Measurements from ENCODE around the gene GCSAML. TPM values are rescaled to one million over a fixed set of nuclear protein-coding genes. Genes with fewer than 3 reads are reported as not detected.

GCSAML gene
- total and polyA plus RNA-seq, 2 donors (not counting 1 experiment from before 2014, with no cell fraction given), result not detected

DNA sequence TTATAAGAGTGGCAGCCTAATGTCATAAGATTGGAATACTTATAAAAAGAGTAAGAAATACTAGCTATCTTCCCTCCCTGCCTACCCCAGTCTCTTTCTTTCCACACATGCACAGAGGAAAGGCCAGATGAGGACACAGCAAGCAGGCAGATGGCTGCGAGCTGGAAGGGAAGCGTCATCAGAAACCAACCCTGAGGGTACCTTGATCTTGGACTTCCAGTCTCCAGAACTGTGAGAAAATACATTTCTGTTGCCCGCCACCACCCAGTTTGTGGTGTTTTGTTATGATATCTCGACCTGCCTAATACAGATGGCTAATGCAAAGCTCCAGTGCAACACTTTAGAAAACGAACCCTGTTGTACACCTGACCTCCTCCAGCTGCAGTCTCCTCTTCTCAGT is 10.4 kb upstream of the GCSAML start:
- no peak overlapping the region for H3K4me3 ChIP-seq (replicated peaks in 1 of 4; ENCODE audit: control extremely low read depth in 1 of 4, insufficient read depth in 1 of 4, low read depth in 3 of 4, low read length in 4 of 4)

DNA sequence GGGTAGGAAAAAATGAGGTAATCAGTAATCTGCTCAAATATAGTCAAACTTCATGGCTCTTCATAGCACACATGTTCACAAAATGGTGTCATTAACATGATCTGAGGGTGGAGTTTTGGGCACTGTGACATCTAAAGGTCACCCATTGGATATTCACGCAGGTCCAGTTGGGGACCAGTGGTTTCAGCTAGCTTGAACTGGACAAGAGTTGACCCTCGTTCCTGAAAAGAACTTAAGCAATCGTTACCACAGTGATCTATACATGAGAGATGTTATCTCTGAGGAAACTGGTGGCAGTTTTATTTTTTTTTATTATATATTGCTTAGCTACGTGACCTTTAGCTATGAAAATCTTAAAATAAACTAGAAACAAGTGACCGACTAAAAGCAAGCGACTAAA is 9.7 kb upstream of the GCSAML start:
- H3K4me2 ChIP-seq (ENCODE audit: extremely low read depth, insufficient read depth, low read length), result no peak overlapping the region
- no peaks in the 10 kb centered on the region for H3K4me1 ChIP-seq (ENCODE audit: control insufficient read depth, extremely low read depth, insufficient read depth, low read length)
- no peak overlapping the region for H3K27ac ChIP-seq (ENCODE audit: insufficient read depth, low read length)
- no peaks in the 10 kb centered on the region for H3K9me3 ChIP-seq (ENCODE audit: control insufficient read depth, insufficient read depth, low read depth, low read length)
- H4K20me1 ChIP-seq (ENCODE audit: control insufficient read depth, extremely low read depth, insufficient read depth, low read length), result no peaks in the 10 kb centered on the region
- H3K4me3 ChIP-seq (replicated peaks in 1 of 4; ENCODE audit: control extremely low read depth in 1 of 4, insufficient read depth in 1 of 4, low read depth in 3 of 4, low read length in 4 of 4), result no peak overlapping the region
- H3K36me3 ChIP-seq (ENCODE audit: control insufficient read depth, insufficient read depth, low read length), result no peaks in the 10 kb centered on the region
- TF ChIP-seq, protein P1, sequence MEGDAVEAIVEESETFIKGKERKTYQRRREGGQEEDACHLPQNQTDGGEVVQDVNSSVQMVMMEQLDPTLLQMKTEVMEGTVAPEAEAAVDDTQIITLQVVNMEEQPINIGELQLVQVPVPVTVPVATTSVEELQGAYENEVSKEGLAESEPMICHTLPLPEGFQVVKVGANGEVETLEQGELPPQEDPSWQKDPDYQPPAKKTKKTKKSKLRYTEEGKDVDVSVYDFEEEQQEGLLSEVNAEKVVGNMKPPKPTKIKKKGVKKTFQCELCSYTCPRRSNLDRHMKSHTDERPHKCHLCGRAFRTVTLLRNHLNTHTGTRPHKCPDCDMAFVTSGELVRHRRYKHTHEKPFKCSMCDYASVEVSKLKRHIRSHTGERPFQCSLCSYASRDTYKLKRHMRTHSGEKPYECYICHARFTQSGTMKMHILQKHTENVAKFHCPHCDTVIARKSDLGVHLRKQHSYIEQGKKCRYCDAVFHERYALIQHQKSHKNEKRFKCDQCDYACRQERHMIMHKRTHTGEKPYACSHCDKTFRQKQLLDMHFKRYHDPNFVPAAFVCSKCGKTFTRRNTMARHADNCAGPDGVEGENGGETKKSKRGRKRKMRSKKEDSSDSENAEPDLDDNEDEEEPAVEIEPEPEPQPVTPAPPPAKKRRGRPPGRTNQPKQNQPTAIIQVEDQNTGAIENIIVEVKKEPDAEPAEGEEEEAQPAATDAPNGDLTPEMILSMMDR (conservative IDR thresholded peaks at IDR 0.05 in 1 of 2, IDR thresholded peaks at IDR 0.05 in 1 of 2; ENCODE audit: low read depth in 1 of 2, low read length in 2 of 2), result no peak
- no peak for TF ChIP-seq EZH2 (IDR thresholded peaks at IDR 0.05; ENCODE audit: low read length, missing control alignments)
- no peak overlapping the region for H2AFZ ChIP-seq (ENCODE audit: low read length)
- no peak for DNase-seq (ENCODE audit: low read depth in 2 of 2)
- no peaks in the 10 kb centered on the region for H3K79me2 ChIP-seq (ENCODE audit: control insufficient read depth, insufficient read depth, low read length)
- no peaks in the 10 kb centered on the region for H3K27me3 ChIP-seq (ENCODE audit: control insufficient read depth, insufficient read depth, low read length)
- no peak overlapping the region for H3K9ac ChIP-seq (ENCODE audit: insufficient read depth, low read length)

More for the DNA sequence above, 10.4 kb upstream of the GCSAML start:
- Histone ChIP-seq H3K4me2 (ENCODE audit: extremely low read depth, insufficient read depth, low read length) (no peak overlapping the region), H3K79me2 (ENCODE audit: control insufficient read depth, insufficient read depth, low read length) (no peaks in the 10 kb centered on the region), H3K9ac (ENCODE audit: insufficient read depth, low read length) (no peak overlapping the region), H3K27ac (ENCODE audit: insufficient read depth, low read length) (no peak overlapping the region), H2AFZ (ENCODE audit: low read length) (no peak overlapping the region), H3K9me3 (ENCODE audit: control insufficient read depth, insufficient read depth, low read depth, low read length) (no peaks in the 10 kb centered on the region), H3K36me3 (ENCODE audit: control insufficient read depth, insufficient read depth, low read length) (no peaks in the 10 kb centered on the region), H3K27me3 (ENCODE audit: control insufficient read depth, insufficient read depth, low read length) (no peaks in the 10 kb centered on the region), H3K4me1 (ENCODE audit: control insufficient read depth, extremely low read depth, insufficient read depth, low read length) (no peaks in the 10 kb centered on the region), H4K20me1 (ENCODE audit: control insufficient read depth, extremely low read depth, insufficient read depth, low read length) (no peaks in the 10 kb centered on the region)
- TF ChIP-seq, protein P1 (conservative IDR thresholded peaks at IDR 0.05 in 1 of 2, IDR thresholded peaks at IDR 0.05 in 1 of 2; ENCODE audit: low read depth in 1 of 2, low read length in 2 of 2), result no peak
- TF ChIP-seq EZH2 (IDR thresholded peaks at IDR 0.05; ENCODE audit: low read length, missing control alignments), result no peak
- DNase-seq (ENCODE audit: low read depth in 2 of 2), result no peak

DNA sequence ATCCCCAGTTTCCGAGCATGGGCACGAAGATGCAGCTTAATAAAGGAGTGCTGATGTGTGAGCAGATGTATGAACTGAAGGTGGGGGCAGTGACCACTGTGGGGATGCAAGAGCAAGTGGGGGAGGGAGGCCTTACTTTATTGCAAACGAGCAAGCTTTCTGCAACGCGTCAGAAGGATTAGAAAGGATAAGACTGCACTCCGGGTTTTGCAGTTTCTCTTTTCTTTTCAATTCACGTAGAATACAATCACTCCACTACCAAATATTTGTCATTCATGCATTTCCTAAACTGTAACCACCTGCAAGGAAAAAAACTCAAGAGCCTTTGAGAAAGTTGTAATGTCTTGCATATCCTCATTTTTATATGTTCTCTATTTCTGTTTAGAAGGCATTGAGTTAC is 8.4 kb upstream of the GCSAML start:
- Histone ChIP-seq H2AFZ (ENCODE audit: low read length) (no peak overlapping the region), H3K4me1 (ENCODE audit: control insufficient read depth, extremely low read depth, insufficient read depth, low read length) (no peaks in the 10 kb centered on the region)

More for the DNA sequence above, 8.4 kb upstream of the GCSAML start:
- Histone ChIP-seq H3K36me3 (ENCODE audit: control insufficient read depth, insufficient read depth, low read length) (no peaks in the 10 kb centered on the region), H3K27ac (ENCODE audit: insufficient read depth, low read length) (no peak overlapping the region), H3K9me3 (ENCODE audit: control insufficient read depth, insufficient read depth, low read depth, low read length) (no peaks in the 10 kb centered on the region), H3K79me2 (ENCODE audit: control insufficient read depth, insufficient read depth, low read length) (no peaks in the 10 kb centered on the region), H3K4me2 (ENCODE audit: extremely low read depth, insufficient read depth, low read length) (no peak overlapping the region), H4K20me1 (ENCODE audit: control insufficient read depth, extremely low read depth, insufficient read depth, low read length) (no peaks in the 10 kb centered on the region), H3K9ac (ENCODE audit: insufficient read depth, low read length) (no peak overlapping the region), H3K27me3 (ENCODE audit: control insufficient read depth, insufficient read depth, low read length) (no peaks in the 10 kb centered on the region), H3K4me3 (replicated peaks in 1 of 4; ENCODE audit: control extremely low read depth in 1 of 4, insufficient read depth in 1 of 4, low read depth in 3 of 4, low read length in 4 of 4) (no peak overlapping the region)
- no peak for TF ChIP-seq EZH2 (IDR thresholded peaks at IDR 0.05; ENCODE audit: low read length, missing control alignments)
- TF ChIP-seq, protein P1 (conservative IDR thresholded peaks at IDR 0.05 in 1 of 2, IDR thresholded peaks at IDR 0.05 in 1 of 2; ENCODE audit: low read depth in 1 of 2, low read length in 2 of 2), result no peak
- DNase-seq (ENCODE audit: low read depth in 2 of 2), result no peak
